Progenitor cell of endocrine pancreas (in vitro differentiated cells): ENCODE data around the gene PARD3. TPM values are rescaled to one million over a fixed set of nuclear protein-coding genes. Genes with fewer than 3 reads are reported as not detected.
"Not testable (repeated sequence)": the region's sequence is repeated elsewhere in the genome, so short reads cannot be mapped to it uniquely, and the experiment has no call there.

ENCODE experiments used
- DNase-seq: peaks from one replicate; pipeline ENCODE4 v3.0.0; 2021; ENCODE audit warnings: low spot score; ENCODE audit not compliant: unreplicated experiment
- H3K27ac Mint-ChIP-seq: 2 replicates; pipeline ENCODE4 v1.8.0; 2021; ENCODE audit warnings: mild to moderate bottlenecking, moderate library complexity, mixed read lengths
- H3K27me3 Mint-ChIP-seq: 2 replicates; pipeline ENCODE4 v1.8.0; 2021; ENCODE audit warnings: mixed read lengths
- H3K36me3 Mint-ChIP-seq: 2 replicates; pipeline ENCODE4 v1.8.0; 2022; ENCODE audit warnings: mixed read lengths; ENCODE audit not compliant: insufficient read depth
- H3K4me1 Mint-ChIP-seq: 2 replicates; pipeline ENCODE4 v1.8.0; 2021; ENCODE audit warnings: low read depth, mixed read lengths
- H3K4me3 Mint-ChIP-seq: 2 replicates; pipeline ENCODE4 v1.8.0; 2021; ENCODE audit warnings: low read depth, mild to moderate bottlenecking, moderate library complexity, mixed read lengths
- H3K9me3 Mint-ChIP-seq: 2 replicates; pipeline ENCODE4 v1.8.0; 2021; ENCODE audit warnings: low read depth, mixed read lengths
- total RNA-seq: library from RNA; stranded (reverse); gene quantifications from 2 replicates; pipeline ENCODE4 v1.2.1, GENCODE V29; 2021
- TF ChIP-seq, protein P1 (sequence below): fragments of 200-600 bp; sonication (generic); IDR thresholded peaks from one replicate; pipeline ENCODE4 v1.5.0; 2021; ENCODE audit warnings: antibody characterized with exemption, mild to moderate bottlenecking; ENCODE audit not compliant: unreplicated experiment

PARD3 gene
- total RNA-seq, 1 donor from 2014 or later: 85.3 TPM

DNA sequence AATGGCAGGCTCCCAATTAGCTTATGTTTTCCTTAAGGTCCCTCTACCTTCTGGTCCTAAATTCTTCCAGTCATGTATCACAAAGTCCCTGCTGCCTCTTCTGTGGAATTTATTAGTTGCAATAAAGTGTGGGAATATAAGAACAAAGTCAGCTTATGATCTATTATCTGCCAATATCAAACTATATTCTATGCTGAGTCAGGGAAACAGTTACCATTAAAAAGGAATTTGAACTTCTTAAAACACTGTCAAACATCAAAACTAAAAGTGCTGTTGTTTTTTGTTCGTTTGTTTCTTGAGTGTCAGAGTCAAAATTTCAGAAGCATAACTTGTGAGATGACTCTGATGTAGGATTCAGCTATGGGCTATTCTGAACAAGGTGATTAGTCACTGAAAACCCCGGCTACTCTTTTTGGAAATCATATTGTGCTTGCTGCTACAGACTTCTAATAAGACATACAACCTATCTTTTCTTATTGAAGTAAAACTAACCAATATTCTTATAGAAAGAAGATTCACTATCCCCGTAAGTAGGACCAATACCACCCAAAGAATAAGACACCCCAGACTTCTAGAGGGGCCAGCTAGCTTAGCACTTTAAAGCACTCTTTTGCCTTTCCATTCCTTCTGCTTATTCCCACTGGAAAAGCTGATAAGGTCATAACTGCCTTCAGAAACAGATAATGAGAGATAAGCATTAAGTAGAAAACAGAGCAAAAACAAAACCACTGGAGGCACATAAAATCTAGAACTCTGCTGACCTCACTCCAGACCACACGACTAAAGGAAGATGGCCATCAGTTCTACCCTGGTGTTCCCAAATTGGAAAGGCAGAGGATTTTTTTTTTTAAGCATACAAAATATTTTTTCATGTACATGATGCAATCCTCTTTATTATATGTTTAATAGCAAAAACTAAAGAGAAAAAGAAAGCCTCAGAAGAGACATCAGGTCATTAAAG, 370.6 kb downstream of the PARD3 start:
- peaks cover 18% of the 10 kb centered on the region for H3K36me3 Mint-ChIP-seq
- H3K27ac Mint-ChIP-seq: peak overlapping the region; percentile 22
- peaks cover 3% of the 10 kb centered on the region for H3K4me1 Mint-ChIP-seq
- no peak overlapping the region for H3K4me3 Mint-ChIP-seq
- no peaks in the 10 kb centered on the region for H3K27me3 Mint-ChIP-seq
- peaks cover 3% of the 10 kb centered on the region for H3K9me3 Mint-ChIP-seq
- DNase-seq: no peak
- TF ChIP-seq, protein P1, sequence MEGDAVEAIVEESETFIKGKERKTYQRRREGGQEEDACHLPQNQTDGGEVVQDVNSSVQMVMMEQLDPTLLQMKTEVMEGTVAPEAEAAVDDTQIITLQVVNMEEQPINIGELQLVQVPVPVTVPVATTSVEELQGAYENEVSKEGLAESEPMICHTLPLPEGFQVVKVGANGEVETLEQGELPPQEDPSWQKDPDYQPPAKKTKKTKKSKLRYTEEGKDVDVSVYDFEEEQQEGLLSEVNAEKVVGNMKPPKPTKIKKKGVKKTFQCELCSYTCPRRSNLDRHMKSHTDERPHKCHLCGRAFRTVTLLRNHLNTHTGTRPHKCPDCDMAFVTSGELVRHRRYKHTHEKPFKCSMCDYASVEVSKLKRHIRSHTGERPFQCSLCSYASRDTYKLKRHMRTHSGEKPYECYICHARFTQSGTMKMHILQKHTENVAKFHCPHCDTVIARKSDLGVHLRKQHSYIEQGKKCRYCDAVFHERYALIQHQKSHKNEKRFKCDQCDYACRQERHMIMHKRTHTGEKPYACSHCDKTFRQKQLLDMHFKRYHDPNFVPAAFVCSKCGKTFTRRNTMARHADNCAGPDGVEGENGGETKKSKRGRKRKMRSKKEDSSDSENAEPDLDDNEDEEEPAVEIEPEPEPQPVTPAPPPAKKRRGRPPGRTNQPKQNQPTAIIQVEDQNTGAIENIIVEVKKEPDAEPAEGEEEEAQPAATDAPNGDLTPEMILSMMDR: no peak

DNA sequence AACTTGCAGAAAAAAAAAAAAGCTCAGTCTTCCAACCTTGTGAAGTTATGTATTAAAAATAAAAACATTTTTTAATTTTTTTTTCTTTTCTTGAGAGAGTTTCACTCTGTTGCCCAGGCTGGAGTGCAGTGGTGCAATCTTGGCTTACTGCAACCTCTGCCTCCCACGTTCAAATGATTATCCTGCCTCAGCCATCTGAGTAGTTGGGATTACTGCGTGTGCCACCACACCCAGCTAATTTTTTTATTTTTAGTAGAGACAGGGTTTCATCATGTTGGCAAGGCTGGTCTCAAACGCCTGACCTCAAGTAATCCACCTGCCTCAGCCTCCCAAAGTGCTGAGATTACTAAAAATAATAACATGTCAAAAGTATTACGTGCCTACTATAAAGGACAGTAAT, 375.7 kb downstream of the PARD3 start:
- H3K4me3 Mint-ChIP-seq, DNase-seq, H3K9me3 Mint-ChIP-seq, H3K27ac Mint-ChIP-seq, H3K4me1 Mint-ChIP-seq, H3K27me3 Mint-ChIP-seq: not testable (repeated sequence)
- peaks cover 15% of the 10 kb centered on the region for H3K36me3 Mint-ChIP-seq

DNA sequence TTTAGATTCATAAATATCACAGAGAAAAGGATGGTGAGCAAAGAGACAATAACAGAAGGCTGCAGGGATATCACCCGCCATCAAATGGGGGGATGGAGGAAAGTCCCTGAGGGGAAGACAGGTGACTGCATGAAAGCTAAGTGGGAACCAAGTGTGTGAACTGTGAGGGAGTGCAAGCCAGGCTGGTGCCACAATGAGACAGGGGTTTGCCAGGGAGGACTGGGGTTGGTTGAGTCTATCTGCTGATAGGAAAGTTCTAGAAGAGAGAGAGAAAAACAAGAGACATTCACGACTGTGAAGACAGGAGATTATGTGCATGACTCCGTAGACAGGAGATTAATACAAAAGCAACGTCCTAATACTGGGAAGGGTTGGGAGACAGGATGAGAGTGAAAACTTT, 376.4 kb downstream of the PARD3 start:
- Mint-ChIP-seq H3K27ac (peak overlapping the region; percentile 23), H3K9me3 (peaks cover 3% of the 10 kb centered on the region), H3K4me3 (no peak overlapping the region), H3K36me3 (peaks cover 12% of the 10 kb centered on the region), H3K4me1 (peaks cover 14% of the 10 kb centered on the region), H3K27me3 (no peaks in the 10 kb centered on the region)
- DNase-seq: no peak
- TF ChIP-seq, protein P1: no peak

DNA sequence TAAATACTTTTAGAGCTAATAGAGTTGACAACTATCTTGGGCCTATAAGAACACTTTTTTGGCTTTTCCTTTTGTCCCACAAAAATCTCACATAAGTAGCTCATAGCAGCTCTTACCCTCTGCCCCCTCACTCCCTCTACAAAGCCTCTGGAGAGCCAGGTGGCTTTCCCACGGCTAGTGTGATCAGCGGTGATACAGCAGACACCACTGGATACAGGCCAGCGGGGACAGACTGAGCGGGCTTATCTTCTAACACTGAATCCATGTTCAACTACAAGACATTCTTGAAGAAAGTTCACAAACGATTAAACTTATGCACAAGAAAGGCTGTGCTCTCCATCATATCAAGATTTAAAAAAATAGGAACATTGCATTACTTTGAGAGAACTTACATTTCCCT, 377.2 kb downstream of the PARD3 start:
- no peak overlapping the region for H3K4me3 Mint-ChIP-seq
- H3K27me3 Mint-ChIP-seq: no peaks in the 10 kb centered on the region
- DNase-seq: no peak
- H3K36me3 Mint-ChIP-seq: peaks cover 7% of the 10 kb centered on the region
- no peak overlapping the region for H3K27ac Mint-ChIP-seq
- H3K4me1 Mint-ChIP-seq: peaks cover 15% of the 10 kb centered on the region
- TF ChIP-seq, protein P1: no peak
- no peaks in the 10 kb centered on the region for H3K9me3 Mint-ChIP-seq

DNA sequence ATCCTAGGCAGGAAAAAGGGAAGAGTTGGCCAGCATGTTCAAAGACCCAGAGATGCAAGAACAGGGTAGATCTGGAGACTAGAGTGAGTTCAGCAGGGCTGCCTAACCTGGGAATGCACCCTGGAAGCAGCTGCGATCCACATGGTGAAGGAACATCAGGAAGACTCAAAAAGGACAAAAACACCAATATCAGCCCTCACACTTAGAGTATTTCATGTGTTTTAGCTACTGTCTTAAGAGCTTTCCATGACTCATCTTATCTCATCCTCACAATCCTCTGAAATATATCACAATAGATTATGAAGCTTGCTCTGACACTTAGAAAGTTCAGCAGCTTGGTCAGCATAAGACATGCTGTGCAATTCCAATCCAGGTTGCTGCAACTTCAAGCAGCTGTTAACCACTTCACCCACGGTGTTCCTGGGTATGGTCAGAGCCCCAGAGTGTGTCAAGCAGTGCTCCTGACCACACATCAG, 380.9 kb downstream of the PARD3 start:
- H3K36me3 Mint-ChIP-seq: peaks cover 1% of the 10 kb centered on the region
- TF ChIP-seq, protein P1: no peak
- no peak overlapping the region for H3K4me3 Mint-ChIP-seq
- H3K9me3 Mint-ChIP-seq: no peaks in the 10 kb centered on the region
- H3K27me3 Mint-ChIP-seq: no peaks in the 10 kb centered on the region
- H3K27ac Mint-ChIP-seq: no peak overlapping the region
- DNase-seq: no peak
- H3K4me1 Mint-ChIP-seq: peaks cover 23% of the 10 kb centered on the region
